Panc1 (cell line): ENCODE measurements around the gene PHF24. TPM values are rescaled to one million over a fixed set of nuclear protein-coding genes. Genes with fewer than 3 reads are reported as not detected.

ENCODE experiments used
- ATAC-seq: fragments of 200-7000 bp; cut with Tn5 transposase; 2 replicates; pipeline ENCODE4 v1.9.1; 2020; ENCODE audit warnings: mild to moderate bottlenecking, moderate library complexity
- BruUV-seq: library from RNA; stranded (reverse); fragments of 400-500 nt; replicated peaks from 2 replicates; lab custom pipeline; 2021; lab: Mats Ljungman, UMichigan
- CTCF ChIA-PET: fragments of 300-600 bp; sonication (Branson Sonifier 250); formaldehyde crosslinking; loops from one replicate; lab custom pipeline; 2022; ENCODE audit warnings: antibody characterized with exemption; lab: Charles Lee
- POLR2A ChIA-PET: fragments of 300-600 bp; sonication (Branson Sonifier 250); formaldehyde crosslinking; loops from one replicate; lab custom pipeline; 2022; ENCODE audit warnings: antibody characterized with exemption; lab: Charles Lee
- DNase-seq: peaks from one replicate; pipeline ENCODE4 v3.0.0-alpha.2; 2010; ENCODE audit warnings: low read depth, low spot score
- H3K27ac ChIP-seq: 2 replicates; pipeline ENCODE4 v1.5.1; 2011; ENCODE audit warnings: mild to moderate bottlenecking, low read length, inconsistent platforms
- H3K27me3 ChIP-seq: fragments of 200-500 bp; sonication (Bioruptor generic); 2 replicates; pipeline ENCODE4 v1.6.0; 2014; ENCODE audit warnings: low read length, inconsistent platforms; ENCODE audit not compliant: control insufficient read depth, insufficient read depth
- H3K36me3 ChIP-seq: fragments of 200-500 bp; sonication (Bioruptor generic); 2 replicates; pipeline ENCODE4 v1.5.1; 2014; ENCODE audit warnings: inconsistent platforms, mild to moderate bottlenecking, low read length, moderate library complexity; ENCODE audit not compliant: control insufficient read depth, insufficient read depth
- H3K4me1 ChIP-seq: 2 replicates; pipeline ENCODE4 v1.5.1; 2011; ENCODE audit warnings: inconsistent platforms, mild to moderate bottlenecking, low read length, moderate library complexity; ENCODE audit not compliant: control insufficient read depth, insufficient read depth
- H3K4me3 ChIP-seq, 2 experiments: 2 replicates each; pipeline ENCODE4 v1.5.1; 2011 to 2012; ENCODE audit warnings: low read depth in 2 of 2, low read length in 2 of 2, mild to moderate bottlenecking in 2 of 2, inconsistent platforms in 1 of 2, moderate library complexity in 1 of 2
- H3K9me3 ChIP-seq: fragments of 200-500 bp; sonication (Bioruptor generic); 2 replicates; pipeline ENCODE4 v1.5.1; 2014; ENCODE audit warnings: low read depth, mild to moderate bottlenecking, inconsistent platforms, low read length, moderate library complexity; ENCODE audit not compliant: control insufficient read depth, insufficient read depth
- CTCF ChIP-seq: fragments of 450-650 bp; IDR thresholded peaks from 2 replicates; pipeline ENCODE4 v1.5.1; 2017; ENCODE audit warnings: mild to moderate bottlenecking
- POLR2AphosphoS5 ChIP-seq: IDR thresholded peaks from 2 replicates; pipeline ENCODE4 v1.6.1; 2012; ENCODE audit warnings: mild to moderate bottlenecking, low read depth, low read length, moderate library complexity
- SIN3A ChIP-seq: IDR thresholded peaks from 2 replicates; pipeline ENCODE4 v1.6.1; 2012; ENCODE audit warnings: low read depth, mild to moderate bottlenecking, low read length, moderate library complexity, borderline replicate concordance; ENCODE audit not compliant: insufficient read depth
- TCF7L2 ChIP-seq: IDR thresholded peaks from 2 replicates; pipeline ENCODE4 v1.6.1; 2011; ENCODE audit warnings: mild to moderate bottlenecking, low read depth, low read length, inconsistent platforms
- in situ Hi-C: cut with HindIII; loops from 2 replicates; pipeline ENCODE4 v1.10.0; 2016; ENCODE audit warnings: low sequenced_read_pairs, low pct_unique_long_range_greater_than_20kb
- intact Hi-C: fragments of 100-400 bp; cut with micrococcal nuclease; formaldehyde crosslinking; loops from one replicate; pipeline ENCODE4 v1.10.0; 2022; ENCODE audit not compliant: unreplicated experiment
- total RNA-seq: library from RNA; stranded (reverse); gene quantifications from one replicate; pipeline ENCODE4 v1.2.1, GENCODE V29; 2021; ENCODE audit not compliant: unreplicated experiment
- TF ChIP-seq, protein P1 (sequence below), 2 experiments: IDR thresholded peaks; 2 replicates each; pipeline ENCODE4 v1.6.1; 2011 to 2012; ENCODE audit warnings: low read depth in 2 of 2, control low read depth in 1 of 2, low read length in 1 of 2, mild to moderate bottlenecking in 1 of 2, moderate library complexity in 1 of 2; ENCODE audit not compliant: insufficient read depth in 1 of 2

The PHF24 gene
- total RNA-seq, 1 experiment from 2014 or later: 0.08 TPM

- in situ Hi-C loops (no loop called here), intact Hi-C loops (no loop called here)
- no peaks in the 10 kb centered on the region for H3K4me1 ChIP-seq
- peaks cover 24% of the 10 kb centered on the region for H3K27me3 ChIP-seq
- TF ChIP-seq CTCF: no peak
- TF ChIP-seq, protein P1, sequence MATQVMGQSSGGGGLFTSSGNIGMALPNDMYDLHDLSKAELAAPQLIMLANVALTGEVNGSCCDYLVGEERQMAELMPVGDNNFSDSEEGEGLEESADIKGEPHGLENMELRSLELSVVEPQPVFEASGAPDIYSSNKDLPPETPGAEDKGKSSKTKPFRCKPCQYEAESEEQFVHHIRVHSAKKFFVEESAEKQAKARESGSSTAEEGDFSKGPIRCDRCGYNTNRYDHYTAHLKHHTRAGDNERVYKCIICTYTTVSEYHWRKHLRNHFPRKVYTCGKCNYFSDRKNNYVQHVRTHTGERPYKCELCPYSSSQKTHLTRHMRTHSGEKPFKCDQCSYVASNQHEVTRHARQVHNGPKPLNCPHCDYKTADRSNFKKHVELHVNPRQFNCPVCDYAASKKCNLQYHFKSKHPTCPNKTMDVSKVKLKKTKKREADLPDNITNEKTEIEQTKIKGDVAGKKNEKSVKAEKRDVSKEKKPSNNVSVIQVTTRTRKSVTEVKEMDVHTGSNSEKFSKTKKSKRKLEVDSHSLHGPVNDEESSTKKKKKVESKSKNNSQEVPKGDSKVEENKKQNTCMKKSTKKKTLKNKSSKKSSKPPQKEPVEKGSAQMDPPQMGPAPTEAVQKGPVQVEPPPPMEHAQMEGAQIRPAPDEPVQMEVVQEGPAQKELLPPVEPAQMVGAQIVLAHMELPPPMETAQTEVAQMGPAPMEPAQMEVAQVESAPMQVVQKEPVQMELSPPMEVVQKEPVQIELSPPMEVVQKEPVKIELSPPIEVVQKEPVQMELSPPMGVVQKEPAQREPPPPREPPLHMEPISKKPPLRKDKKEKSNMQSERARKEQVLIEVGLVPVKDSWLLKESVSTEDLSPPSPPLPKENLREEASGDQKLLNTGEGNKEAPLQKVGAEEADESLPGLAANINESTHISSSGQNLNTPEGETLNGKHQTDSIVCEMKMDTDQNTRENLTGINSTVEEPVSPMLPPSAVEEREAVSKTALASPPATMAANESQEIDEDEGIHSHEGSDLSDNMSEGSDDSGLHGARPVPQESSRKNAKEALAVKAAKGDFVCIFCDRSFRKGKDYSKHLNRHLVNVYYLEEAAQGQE (IDR thresholded peaks at IDR 0.05; ENCODE audit: insufficient read depth in 1 of 2, low read depth in 2 of 2, low read length in 1 of 2): no peak
- no peak for TF ChIP-seq TCF7L2
- TF ChIP-seq SIN3A: no peak
- no peak for TF ChIP-seq POLR2AphosphoS5
- POLR2A ChIA-PET: interaction anchor here (0.7 kb wide), 1 partner anchor 16 kb away, joined by 4 read pairs; no protein-coding TSS in a partner anchor
- DNase-seq: no peak
- CTCF ChIA-PET: no interaction called here
- no peak overlapping the region for H3K27ac ChIP-seq
- H3K36me3 ChIP-seq: no peaks in the 10 kb centered on the region
- H3K9me3 ChIP-seq: no peaks in the 10 kb centered on the region
- ATAC-seq: no peak
- no TSS peak for BruUV-seq
- no peak overlapping the region for H3K4me3 ChIP-seq
Measured at GRCh38 chr9:34948451-34948850, 9.6 kb upstream of the PHF24 start.

DNA sequence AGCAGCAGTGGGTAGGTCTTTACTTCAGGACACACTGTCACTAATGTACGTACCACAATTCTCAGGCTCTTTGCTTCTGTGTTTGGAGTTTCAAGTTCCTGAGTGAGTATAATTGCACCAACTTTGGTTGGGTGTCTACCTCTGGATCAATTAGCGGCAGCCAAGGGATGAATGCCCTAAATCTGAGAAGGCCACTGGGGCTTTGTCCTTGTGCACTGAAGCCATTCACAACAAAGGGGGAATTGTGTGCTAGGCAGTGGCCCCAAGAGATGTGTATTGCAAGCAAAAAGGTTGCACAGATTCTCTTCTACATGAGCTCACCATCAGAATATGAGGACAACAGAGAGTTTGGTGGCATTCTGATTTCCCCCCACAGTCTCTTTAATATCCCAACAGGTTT is 3.9 kb upstream of the PHF24 start:
- no peaks in the 10 kb centered on the region for H3K9me3 ChIP-seq
- CTCF ChIA-PET: no interaction called here

More for the DNA sequence above, 3.9 kb upstream of the PHF24 start:
- no peak for ATAC-seq
- POLR2A ChIA-PET: no interaction called here
- in situ Hi-C loops (no loop called here), intact Hi-C loops (no loop called here)
- Histone ChIP-seq H3K27me3 (peaks cover 47% of the 10 kb centered on the region), H3K36me3 (no peaks in the 10 kb centered on the region), H3K27ac (no peak overlapping the region), H3K4me1 (no peaks in the 10 kb centered on the region), H3K4me3 (no peak overlapping the region)
- no TSS peak for BruUV-seq
- TF ChIP-seq CTCF (no peak), POLR2AphosphoS5 (no peak), TCF7L2 (no peak), SIN3A (no peak)
- TF ChIP-seq, protein P1 (IDR thresholded peaks at IDR 0.05; ENCODE audit: insufficient read depth in 1 of 2, low read depth in 2 of 2, low read length in 1 of 2): no peak
- no peak for DNase-seq
